GM21367 (cell line): ENCODE results near the gene TRPV4.

Source experiments
- ATAC-seq: cut with Tn5 transposase; IDR thresholded peaks from one replicate; pipeline ENCODE4 v1.9.1; 2021; ENCODE audit not compliant: unreplicated experiment

The TRPV4 gene

DNA sequence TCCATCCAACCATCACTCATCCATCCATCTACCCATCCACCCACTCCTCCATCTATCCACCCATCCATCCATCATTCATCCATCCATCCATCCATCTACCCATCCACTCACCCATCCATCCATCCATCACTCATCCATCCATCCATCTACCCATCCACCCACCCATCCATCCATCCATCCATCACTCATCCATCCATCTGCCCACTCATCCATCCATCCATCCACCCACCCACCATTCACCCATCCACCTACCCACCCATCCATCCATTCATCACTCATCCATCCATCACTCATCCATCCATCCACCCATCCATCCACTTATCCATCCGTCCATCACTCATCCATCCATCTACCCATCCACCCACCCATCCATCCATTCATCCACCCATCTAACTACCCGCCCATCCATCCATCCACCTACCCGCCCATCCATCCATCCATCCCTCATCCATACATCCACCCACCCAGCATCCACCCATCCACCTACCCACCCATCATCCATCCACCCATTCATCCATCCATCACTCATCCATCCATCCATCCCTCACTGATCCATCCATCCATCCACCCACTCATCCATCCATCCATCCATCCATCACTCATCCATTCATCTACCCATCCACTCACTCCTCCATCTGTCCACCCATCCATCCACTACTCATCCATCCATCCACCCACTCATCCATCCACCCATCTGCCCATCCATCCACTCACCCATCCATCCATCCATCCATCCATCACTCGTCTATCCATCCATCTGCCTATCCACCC lies 24.1 kb downstream of the TRPV4 start:
- no peak for ATAC-seq

- no peak for ATAC-seq
These were observed 25.1 kb downstream of the TRPV4 start for GRCh38 chr12:109807954-109808643.

GRCh38 chr12:109804820-109805761 lies 28.1 kb downstream of the TRPV4 start:
- ATAC-seq, result no peak

GRCh38 chr12:109803678-109804077 lies 29.5 kb downstream of the TRPV4 start:
- no peak for ATAC-seq

DNA sequence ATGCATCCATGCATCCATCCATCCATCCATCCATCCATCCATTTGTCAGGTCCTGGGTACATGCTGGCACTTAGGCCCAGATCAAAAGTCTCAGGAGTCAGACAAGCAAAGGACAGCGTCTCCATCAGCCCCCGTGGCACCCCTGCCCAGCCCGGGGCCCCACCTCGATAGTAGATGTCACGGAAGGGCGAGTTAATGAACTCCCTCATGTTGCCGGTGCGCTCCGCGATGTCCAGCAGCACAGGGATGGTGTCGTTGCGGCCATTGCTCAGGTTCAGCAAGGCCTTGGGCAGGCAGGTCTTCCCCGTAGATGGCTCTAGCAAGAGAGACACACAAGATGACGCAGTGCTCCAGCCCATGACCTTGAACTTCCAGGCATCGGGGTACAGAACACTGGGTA lies 30.4 kb downstream of the TRPV4 start:
- ATAC-seq, result no peak

DNA sequence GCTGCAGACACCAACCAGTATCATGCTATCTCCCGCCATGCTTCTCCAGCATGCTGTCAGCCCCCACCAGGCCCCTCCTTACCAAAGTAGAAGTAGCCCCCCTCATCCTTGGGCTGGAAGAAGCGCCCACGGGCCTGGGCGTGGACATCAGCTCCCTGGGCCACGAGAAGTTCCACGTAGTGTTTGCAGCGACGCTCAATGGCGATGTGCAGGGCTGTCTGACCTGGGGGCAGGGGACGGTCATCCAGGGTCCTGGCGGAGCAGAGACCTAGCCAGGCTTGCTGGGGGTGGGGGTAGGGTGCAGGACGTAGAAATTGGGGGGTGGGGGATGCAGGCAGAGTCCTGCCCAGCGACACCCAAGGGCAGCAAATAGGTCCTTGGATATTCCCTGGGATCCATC lies 32.7 kb downstream of the TRPV4 start:
- no peak for ATAC-seq

DNA sequence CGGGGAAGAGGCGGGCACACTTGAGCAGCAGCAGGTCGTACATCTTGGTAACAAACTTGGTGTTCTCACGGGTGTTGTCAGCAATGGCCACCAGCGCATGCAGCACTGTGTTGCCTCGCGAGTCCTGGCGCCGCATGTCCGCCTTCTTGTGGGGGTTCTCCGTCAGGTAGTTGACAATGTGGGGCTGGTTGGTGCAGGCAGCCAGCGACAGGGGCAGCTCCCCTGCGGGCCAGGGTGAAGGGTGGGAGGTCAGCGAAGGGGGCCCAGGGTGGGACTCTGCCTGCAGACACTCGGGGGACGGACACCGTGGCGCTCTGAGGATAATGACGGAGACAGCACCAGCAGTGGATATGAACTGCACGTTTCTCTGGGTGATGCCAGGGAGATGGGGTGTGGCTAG lies 34.5 kb downstream of the TRPV4 start:
- no peak for ATAC-seq

DNA sequence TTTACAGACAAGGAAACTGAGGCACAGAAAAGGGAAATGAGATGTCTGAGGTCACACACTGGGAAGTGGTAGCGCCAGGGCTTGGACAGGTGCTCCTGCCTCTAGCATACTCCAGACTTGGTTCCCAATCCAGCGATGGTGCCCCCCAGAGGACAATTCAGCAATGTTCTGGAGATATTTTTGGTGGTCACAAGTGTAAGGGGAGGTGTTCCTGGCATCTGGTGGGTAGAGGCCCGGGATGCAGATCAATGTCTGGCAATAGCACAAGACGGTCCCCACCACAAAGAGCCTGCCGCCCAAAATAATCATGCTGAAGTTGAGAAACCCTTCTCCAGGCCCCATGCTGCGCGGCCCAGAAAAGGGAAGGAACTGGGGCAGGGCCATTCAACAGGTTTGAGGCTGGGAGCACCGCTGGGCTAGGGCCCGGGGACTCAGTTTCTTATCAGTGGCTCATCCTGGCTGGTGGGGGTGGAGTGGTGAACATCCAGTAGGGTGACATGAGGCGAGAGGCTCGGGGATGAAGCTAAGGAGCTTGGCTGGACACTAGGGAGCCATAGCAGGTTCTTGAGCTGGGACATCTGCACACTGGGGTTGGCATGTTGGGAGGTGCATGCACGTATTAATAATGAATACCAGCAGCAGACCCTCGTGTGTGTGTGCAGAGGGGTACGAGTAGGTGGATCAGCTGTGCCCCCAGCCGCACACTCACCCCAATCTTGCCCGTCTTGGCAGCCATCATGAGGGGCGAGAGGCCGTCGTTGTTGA lies 35.1 kb downstream of the TRPV4 start:
- ATAC-seq, result no peak

DNA sequence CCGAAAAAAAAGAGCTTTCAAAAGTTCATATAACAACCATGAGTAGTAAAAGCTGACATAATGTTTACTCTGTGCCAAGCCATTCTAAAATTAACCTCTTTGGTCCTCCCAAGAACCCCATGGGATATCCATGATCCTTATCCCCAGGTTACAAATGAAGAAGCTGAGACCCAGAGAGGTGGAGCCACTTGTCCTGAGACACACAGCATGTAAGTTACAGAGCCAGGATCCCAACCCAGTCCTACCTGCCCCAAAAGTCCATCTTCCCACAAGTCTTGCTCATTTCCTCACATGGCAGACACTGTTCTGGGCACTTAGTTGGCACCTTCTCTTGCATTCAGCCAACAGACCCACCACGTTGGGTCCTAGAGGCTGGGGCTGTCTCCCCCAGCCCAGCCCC lies 37.1 kb downstream of the TRPV4 start:
- ATAC-seq, result no peak

GRCh38 chr12:109795023-109795422 lies 38.2 kb downstream of the TRPV4 start:
- ATAC-seq, result no peak

- no peak for ATAC-seq
These were observed 39.2 kb downstream of the TRPV4 start for GRCh38 chr12:109793826-109794501.

DNA sequence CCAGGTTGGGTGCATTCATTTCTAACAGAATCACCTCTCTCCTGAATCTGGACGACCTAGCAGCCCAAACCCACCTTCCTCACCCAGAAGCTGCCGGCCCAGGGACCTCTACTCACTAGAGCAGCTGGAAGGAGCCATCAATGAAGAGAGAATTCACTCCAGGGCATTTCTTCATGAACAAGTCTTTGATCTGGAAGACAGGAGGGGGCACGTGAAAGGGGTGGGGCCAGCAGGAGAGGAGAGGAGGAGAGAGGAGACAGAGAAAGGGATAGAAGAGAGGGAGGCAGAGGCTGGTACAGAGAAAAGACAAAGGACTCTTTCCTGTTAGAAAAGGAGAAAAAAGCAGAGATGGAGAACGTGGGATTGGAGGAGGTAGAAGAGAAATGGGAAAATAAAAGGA lies 39.8 kb downstream of the TRPV4 start:
- no peak for ATAC-seq

DNA sequence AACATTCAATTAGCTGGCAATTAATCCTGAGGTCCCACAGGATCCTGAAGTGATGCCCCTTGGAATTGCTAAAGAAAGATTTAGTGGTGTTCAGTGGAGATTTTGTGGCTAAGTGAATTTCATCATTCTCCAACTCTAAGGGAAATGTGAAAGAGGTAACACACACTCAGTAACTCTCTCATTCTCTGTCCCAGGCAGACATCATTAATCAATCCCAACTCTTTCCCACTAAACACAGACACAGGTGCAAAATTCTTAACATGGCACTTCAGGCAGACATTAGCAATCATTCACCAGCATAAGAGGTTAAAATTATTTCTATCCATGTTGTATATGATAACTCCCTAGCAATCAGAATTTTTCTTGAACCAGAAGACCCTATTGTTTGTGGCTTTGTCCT lies 40.2 kb downstream of the TRPV4 start:
- ATAC-seq, result no peak

DNA sequence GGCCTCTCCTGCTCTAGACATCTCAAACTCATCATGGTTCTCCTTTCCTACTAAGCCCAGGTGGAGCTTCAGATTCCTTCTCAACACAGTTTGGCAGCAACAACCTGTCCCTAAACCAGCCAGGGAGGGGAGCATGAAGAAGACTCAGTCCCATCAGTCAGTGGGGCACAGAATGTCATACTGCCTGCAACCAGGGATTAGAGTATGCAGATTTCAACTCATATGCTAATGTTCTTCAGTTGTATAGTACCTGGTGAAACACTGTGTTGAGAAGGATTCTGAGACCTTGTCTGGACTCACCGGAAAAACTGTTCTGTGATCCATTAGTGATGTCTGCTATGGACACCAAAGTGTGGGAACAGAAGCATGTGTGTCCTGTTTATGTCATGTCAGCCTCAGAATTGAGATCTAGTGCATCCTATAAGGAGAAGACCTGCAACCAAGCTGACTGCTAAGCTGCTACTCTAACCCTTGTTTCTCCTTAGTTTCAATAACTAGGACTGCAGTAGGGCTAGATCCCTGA lies 43.6 kb downstream of the TRPV4 start:
- no peak for ATAC-seq

- ATAC-seq, result no peak
These were observed 46.4 kb downstream of the TRPV4 start for GRCh38 chr12:109786799-109787198.

- ATAC-seq, result no peak
These were observed 47.3 kb downstream of the TRPV4 start for GRCh38 chr12:109785854-109786253.

GRCh38 chr12:109783965-109784244 lies 49.3 kb downstream of the TRPV4 start:
- ATAC-seq, result no peak

DNA sequence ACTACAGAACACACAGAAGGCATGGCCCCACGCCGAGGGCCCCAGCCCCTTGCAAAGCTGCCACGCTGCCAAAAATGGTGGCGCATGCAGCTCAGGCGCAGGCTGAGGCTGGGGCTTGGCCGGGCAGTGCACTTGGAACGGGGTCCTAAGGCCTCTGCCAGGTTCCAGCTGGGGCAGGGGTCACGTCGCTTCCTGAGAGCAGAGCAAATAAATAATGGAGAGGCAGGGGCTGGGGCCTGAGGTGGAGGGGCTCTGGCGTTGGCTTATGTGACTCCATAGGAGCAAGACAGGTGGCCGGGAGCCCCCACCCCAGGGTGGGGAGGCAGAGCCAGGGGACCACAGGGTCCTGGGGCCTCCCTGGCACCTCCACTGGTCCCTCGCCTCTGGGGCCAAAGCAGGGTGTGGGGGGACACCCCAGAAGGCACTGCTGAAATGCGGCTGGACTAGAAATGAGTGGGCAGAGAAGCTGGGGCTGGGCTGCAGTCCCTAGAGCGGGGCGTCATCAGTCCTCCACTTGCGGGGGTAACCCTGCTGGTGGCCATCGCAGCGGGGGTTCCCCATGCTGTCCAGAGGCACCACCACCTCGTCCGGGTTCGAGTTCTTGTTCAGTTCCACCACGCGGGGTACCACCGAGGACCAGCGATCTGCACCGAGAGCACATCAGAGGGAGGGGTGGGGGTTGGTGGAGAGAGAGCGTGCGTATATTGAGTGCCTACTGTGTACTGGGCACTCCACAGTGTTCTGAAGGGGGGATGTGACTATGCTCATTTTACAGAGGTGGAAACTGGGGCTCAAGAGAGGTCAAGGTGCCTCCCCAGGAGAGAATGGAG lies 49.8 kb downstream of the TRPV4 start:
- ATAC-seq, result no peak

DNA sequence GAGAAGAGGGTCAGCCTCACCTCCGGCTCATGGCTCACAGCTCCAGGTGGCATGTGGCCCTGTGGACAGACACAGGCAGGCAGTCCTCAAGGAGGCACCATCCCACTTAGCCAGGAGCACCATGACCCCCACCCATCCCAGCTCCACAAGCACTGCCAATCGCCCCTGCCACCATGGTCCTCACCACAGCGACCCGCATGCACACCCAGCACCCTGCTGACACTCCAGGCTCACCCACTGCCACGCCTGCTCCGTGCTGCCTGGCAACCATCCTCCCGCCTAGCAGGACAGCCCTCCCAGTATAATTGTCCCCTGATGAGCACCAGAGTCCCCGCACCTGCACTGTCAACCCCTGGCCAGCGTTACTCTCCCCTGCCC lies 50.9 kb downstream of the TRPV4 start:
- ATAC-seq, result no peak
